Measurements from ENCODE around the gene MLLT10. TPM values are rescaled to one million over a fixed set of nuclear protein-coding genes. Genes with fewer than 3 reads are reported as not detected.

MLLT10 gene
- total and polyA plus RNA-seq, 10 of the 15 experiments (the other 5 are each of a cell fraction or from before 2014, with no cell fraction given) = 8.7 to 61.1 (median 28.5) TPM

GRCh38 chr10:21677551-21677950 lies 143.5 kb downstream of the MLLT10 start:
- POLR2A ChIA-PET = no interaction called here
- intact Hi-C loops (cut with micrococcal nuclease; ENCODE audit: unreplicated experiment) = no loop called here
- DNase-seq (ENCODE audit: low read depth, low spot score) = no peak
- in situ Hi-C loops (cut with MboI) = no loop called here
- Histone ChIP-seq H3K27me3 (replicated peaks in 1 of 2; ENCODE audit: control insufficient read depth in 2 of 2, insufficient read depth in 2 of 2, low read length in 1 of 2) (no peaks in the 10 kb centered on the region), H3K4me2 (ENCODE audit: control insufficient read depth, insufficient read depth) (no peak overlapping the region), H4K20me1 (ENCODE audit: control insufficient read depth, insufficient read depth) (no peaks in the 10 kb centered on the region), H3K9ac (ENCODE audit: control insufficient read depth, insufficient read depth, low read length) (no peak overlapping the region), H3K27ac (ENCODE audit: control insufficient read depth, insufficient read depth) (no peak overlapping the region), H3K79me2 (ENCODE audit: control insufficient read depth, insufficient read depth, low read length) (no peaks in the 10 kb centered on the region; the same call in 1 of the 2 replicates), H3K36me3 (ENCODE audit: control insufficient read depth in 2 of 2, insufficient read depth in 2 of 2, low read length in 1 of 2) (peaks cover 0 to 11% of the 10 kb centered on the region in 2 experiments; a peak in 2 of 4 replicates), H3K4me3 (no peak overlapping the region), H3K4me1 (ENCODE audit: control insufficient read depth, insufficient read depth, low read length) (no peaks in the 10 kb centered on the region), H2AFZ (ENCODE audit: control insufficient read depth, low read depth, low read length) (no peak overlapping the region), H3K9me3 (replicated peaks; ENCODE audit: control insufficient read depth, insufficient read depth, low read length) (no peaks in the 10 kb centered on the region)
- RAD21 ChIA-PET (ENCODE audit: unreplicated experiment) = interaction anchor here (1.0 kb wide), 1 partner anchor 31 kb away, joined by 3 read pairs; no protein-coding TSS in a partner anchor
- SMC1A ChIA-PET (ENCODE audit: uncharacterized antibody, unreplicated experiment) = interaction anchor here (0.7 to 1.3 kb wide), 5 partner anchors 9 to 399 kb away, joined by 3 to 4 read pairs (median 4); no protein-coding TSS in a partner anchor
- TF ChIP-seq HDAC2 (IDR thresholded peaks at IDR 0.05) = no peak
- TF ChIP-seq FOS (IDR thresholded peaks at IDR 0.05; ENCODE audit: borderline replicate concordance, extremely low read depth, insufficient read length) = no peak
- no peak for TF ChIP-seq RFX5 (IDR thresholded peaks at IDR 0.05; ENCODE audit: low read depth, low read length)
- no peak for TF ChIP-seq RUNX3 (IDR thresholded peaks at IDR 0.05; ENCODE audit: low read length)
- TF ChIP-seq TCF3 (IDR thresholded peaks at IDR 0.05; ENCODE audit: borderline replicate concordance, insufficient read depth, low read depth, low read length) = no peak
- TF ChIP-seq WRNIP1 (IDR thresholded peaks at IDR 0.05; ENCODE audit: borderline replicate concordance, low read depth, low read length) = no peak
- TF ChIP-seq MLLT1 (IDR thresholded peaks at IDR 0.05) = no peak
- CTCF ChIA-PET = interaction anchor here (1.3 to 1.7 kb wide), 3 partner anchors 10 to 55 kb away, joined by 3 to 8 read pairs (median 6); no protein-coding TSS in a partner anchor
- no peak for ATAC-seq
- WGBS (ENCODE audit: insufficient coverage, insufficient replicate concordance, low lambda C conversion rate, missing lambda C conversion rate) = 77% methylated on average over 3 of the region's 3 CpGs
- no peak for FAIRE-seq
- no TSS peak for BruUV-seq (replicated peaks)

Data from GM12878 (cell line).